Endothelial cell of umbilical vein (primary cell): ENCODE results near the gene PI4KA. TPM values are rescaled to one million over a fixed set of nuclear protein-coding genes. Genes with fewer than 3 reads are reported as not detected.

Experiments used
- BruUV-seq: library from RNA; stranded (reverse); fragments of 400-500 nt; replicated peaks from 2 replicates; lab custom pipeline; 2021; lab: Mats Ljungman, UMichigan
- CTCF ChIA-PET: fragments of 300-600, 350-600 bp; sonication (Branson Sonifier 250); formaldehyde crosslinking; loops from one replicate; lab custom pipeline; 2021; ENCODE audit warnings: antibody characterized with exemption, inconsistent platforms; lab: Charles Lee
- POLR2A ChIA-PET: fragments of 300-600, 350-600 bp; sonication (Branson Sonifier 250); formaldehyde crosslinking; loops from one replicate; lab custom pipeline; 2021; ENCODE audit warnings: antibody characterized with exemption, inconsistent platforms; lab: Charles Lee
- DNase-seq: peaks from one replicate; pipeline ENCODE4 v3.0.0-alpha.2; 2011; ENCODE audit warnings: low read depth, low spot score
- FAIRE-seq: peaks from 2 replicates; lab custom pipeline; 2011; peaks lifted over from hg19 to GRCh38; lab: Jason Lieb, UNC
- H2AFZ ChIP-seq: 2 replicates; pipeline ENCODE4 v1.6.0; 2012; ENCODE audit warnings: low read depth, low read length, control low read depth, inconsistent platforms
- H3K27ac ChIP-seq: 2 replicates; pipeline ENCODE4 v1.5.1; 2011; ENCODE audit warnings: low read depth, mild to moderate bottlenecking, control low read depth, low read length, moderate library complexity; ENCODE audit not compliant: insufficient read depth
- H3K27me3 ChIP-seq, 2 experiments: 2 replicates each; pipeline versions ENCODE4 v1.6.0 to v1.6.1; 2011; ENCODE audit warnings: low read length in 2 of 2, mixed read lengths in 1 of 2; ENCODE audit not compliant: control insufficient read depth in 2 of 2, insufficient read depth in 2 of 2
- H3K36me3 ChIP-seq, 2 experiments: 2 replicates in 1 of 2; 3 replicates in 1 of 2; pipeline ENCODE4 v1.5.1; 2011; ENCODE audit warnings: low read length in 2 of 2, mild to moderate bottlenecking in 1 of 2, moderate library complexity in 1 of 2; ENCODE audit not compliant: control insufficient read depth in 2 of 2, insufficient read depth in 2 of 2; ENCODE audit errors: extremely low read depth in 1 of 2
- H3K4me1 ChIP-seq: 3 replicates; pipeline ENCODE4 v1.5.1; 2011; ENCODE audit warnings: mild to moderate bottlenecking, low read length; ENCODE audit not compliant: control insufficient read depth, insufficient read depth; ENCODE audit errors: extremely low read depth
- H3K4me2 ChIP-seq: 2 replicates; pipeline ENCODE4 v1.6.1; 2011; ENCODE audit warnings: low read length, control low read depth, mixed read lengths; ENCODE audit not compliant: insufficient read depth
- H3K4me3 ChIP-seq, 3 experiments: fragments of 200-600 bp in 1 of 3; sonication (generic), shearing (Covaris generic) in 1 of 3; replicated peaks in 1 of 3; 2 replicates each; pipeline ENCODE4 v1.5.1; 2011 to 2016; ENCODE audit warnings: control low read depth in 3 of 3, low read length in 3 of 3, mild to moderate bottlenecking in 2 of 3, inconsistent platforms in 1 of 3, low read depth in 1 of 3, moderate library complexity in 1 of 3; ENCODE audit not compliant: insufficient read depth in 1 of 3
- H3K79me2 ChIP-seq: 2 replicates; pipeline ENCODE4 v1.6.0; 2012; ENCODE audit warnings: low read length, inconsistent platforms; ENCODE audit not compliant: control insufficient read depth, insufficient read depth
- H3K9ac ChIP-seq: replicated peaks from 2 replicates; pipeline ENCODE3; 2011; ENCODE audit warnings: low read length, control low read depth; ENCODE audit not compliant: insufficient read depth; ENCODE audit errors: extremely low read depth
- H3K9me1 ChIP-seq: replicated peaks from 3 replicates; pipeline ENCODE4 v1.6.0; 2011; ENCODE audit warnings: mild to moderate bottlenecking, low read length; ENCODE audit not compliant: control insufficient read depth, insufficient read depth; ENCODE audit errors: extremely low read depth
- H3K9me3 ChIP-seq: replicated peaks from 2 replicates; pipeline ENCODE4 v1.5.1; 2012; ENCODE audit warnings: low read length, inconsistent platforms; ENCODE audit not compliant: control insufficient read depth, insufficient read depth
- H4K20me1 ChIP-seq: replicated peaks from 2 replicates; pipeline ENCODE3; 2011; ENCODE audit warnings: mild to moderate bottlenecking, low read length; ENCODE audit not compliant: control insufficient read depth, insufficient read depth; ENCODE audit errors: extremely low read depth
- CTCF ChIP-seq, 2 donors: IDR thresholded peaks; 1 replicate in 1 of 2; 2 replicates in 1 of 2; pipeline ENCODE4 v1.5.1; 2011; ENCODE audit warnings: low read length in 2 of 2, mild to moderate bottlenecking in 2 of 2, moderate library complexity in 2 of 2, control low read depth in 1 of 2, inconsistent platforms in 1 of 2, low read depth in 1 of 2; ENCODE audit not compliant: insufficient read depth in 1 of 2; ENCODE audit errors: extremely low read depth in 1 of 2
- EZH2 ChIP-seq: IDR thresholded peaks from 2 replicates; pipeline ENCODE4 v1.6.1; 2012; ENCODE audit warnings: borderline replicate concordance, low read depth, mild to moderate bottlenecking, moderate library complexity, low read length, inconsistent platforms; ENCODE audit not compliant: severe bottlenecking
- FOS ChIP-seq: IDR thresholded peaks from 2 replicates; pipeline ENCODE4 v1.6.1; 2011; ENCODE audit warnings: mild to moderate bottlenecking, low read length, moderate library complexity, borderline replicate concordance; ENCODE audit not compliant: insufficient read depth
- GATA2 ChIP-seq: IDR thresholded peaks from 2 replicates; pipeline ENCODE4 v1.7.0; 2011; ENCODE audit warnings: low read depth, mild to moderate bottlenecking, moderate library complexity, mixed read lengths, low read length; ENCODE audit not compliant: insufficient read length, insufficient read depth
- JUN ChIP-seq: IDR thresholded peaks from 2 replicates; pipeline ENCODE4 v1.6.1; 2011; ENCODE audit warnings: borderline replicate concordance, low read depth; ENCODE audit not compliant: insufficient read length, insufficient read depth
- MAX ChIP-seq: IDR thresholded peaks from 2 replicates; pipeline ENCODE4 v1.6.1; 2011; ENCODE audit not compliant: insufficient read depth, insufficient read length
- MYC ChIP-seq: IDR thresholded peaks from one replicate; pipeline ENCODE4 v1.6.1; 2011; ENCODE audit warnings: mild to moderate bottlenecking, low read depth, low read length
- POLR2A ChIP-seq: IDR thresholded peaks from 2 replicates; pipeline ENCODE4 v1.6.1; 2012; ENCODE audit warnings: low read depth, mild to moderate bottlenecking, control low read depth, low read length
- POLR2AphosphoS5 ChIP-seq: IDR thresholded peaks from 2 replicates; pipeline ENCODE4 v1.6.1; 2012; ENCODE audit warnings: low read depth, mild to moderate bottlenecking, control low read depth, low read length, moderate library complexity; ENCODE audit not compliant: insufficient read depth
- dilution Hi-C: fragments of 300-500 bp; cut with MboI; formaldehyde crosslinking; loops from one replicate; pipeline ENCODE4 v1.15.0; 2019; ENCODE audit warnings: low sequenced_read_pairs; ENCODE audit not compliant: extremely low pct_ligation_motif_present
- intact Hi-C: fragments of 100-400 bp; cut with micrococcal nuclease; formaldehyde crosslinking; loops from one replicate; pipeline ENCODE4 v1.10.0; 2022
- polyA plus RNA-seq, 4 experiments: library from polyadenylated mRNA; depleted of rRNA in 3 of 4; stranded (reverse) in 3 of 4; unstranded in 1 of 4; fragments of >200 nt; gene quantifications; 2 replicates each; pipeline versions ENCODE4 v1.2.1 to v1.2.3, GENCODE V29; 2011 to 2012; ENCODE audit warnings: missing spikeins in 1 of 4
- total RNA-seq: library from RNA; stranded (reverse); gene quantifications from 2 replicates; pipeline ENCODE4 v1.2.3, GENCODE V29; 2021

The PI4KA gene
- total and polyA plus RNA-seq, 2 donors (not counting 3 experiments of a cell fraction or from before 2014, with no cell fraction given), result 28.9 to 56.4 TPM

DNA sequence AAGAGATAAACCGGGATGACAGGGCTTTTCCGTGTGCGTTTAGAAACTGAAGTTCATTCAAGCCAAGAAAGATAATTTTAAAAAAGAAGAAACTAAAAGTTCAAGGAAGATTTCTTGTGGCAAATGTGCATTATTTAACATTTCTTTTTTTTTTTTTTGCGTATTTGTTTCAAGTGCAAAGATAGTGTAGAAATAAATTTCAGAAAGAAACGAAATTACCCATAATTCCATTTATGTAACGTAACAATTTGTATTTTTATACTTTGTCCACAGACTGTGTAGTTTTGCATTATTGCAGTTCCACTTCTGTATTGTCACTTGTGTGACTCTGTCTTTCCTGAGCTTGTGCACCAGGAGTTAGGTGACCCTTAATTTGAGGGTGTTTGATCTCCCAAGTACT, 24.2 kb upstream of the PI4KA start:
- Histone ChIP-seq H3K4me3 (no peak overlapping the region), H2AFZ (no peak overlapping the region), H3K36me3 (peaks cover 3 to 18% of the 10 kb centered on the region in 2 experiments), H3K9ac (no peak overlapping the region), H3K4me1 (peaks cover 3% of the 10 kb centered on the region), H4K20me1 (no peaks in the 10 kb centered on the region), H3K4me2 (no peak overlapping the region), H3K79me2 (no peaks in the 10 kb centered on the region), H3K9me3 (no peaks in the 10 kb centered on the region), H3K27me3 (no peaks in the 10 kb centered on the region), H3K27ac (no peak overlapping the region), H3K9me1 (no peaks in the 10 kb centered on the region)
- FAIRE-seq (no peak), DNase-seq (no peak)
- CTCF ChIA-PET, result no interaction called here
- intact Hi-C loops, result no loop called here
- BruUV-seq, result no TSS peak
- dilution Hi-C loops, result no loop called here
- POLR2A ChIA-PET, result interaction anchor here (0.6 kb wide), 1 partner anchor 1820 kb away, joined by 4 read pairs; no protein-coding TSS in a partner anchor
- TF ChIP-seq FOS (no peak), MAX (no peak), EZH2 (no peak), POLR2AphosphoS5 (no peak), CTCF (IDR thresholded peaks at IDR 0.05; ENCODE audit: extremely low read depth in 1 of 2, insufficient read depth in 1 of 2, low read depth in 1 of 2, low read length in 2 of 2) (no peak), POLR2A (no peak), MYC (no peak), GATA2 (no peak), JUN (no peak)
